ENCODE results near the gene BBX.

BBX gene

DNA sequence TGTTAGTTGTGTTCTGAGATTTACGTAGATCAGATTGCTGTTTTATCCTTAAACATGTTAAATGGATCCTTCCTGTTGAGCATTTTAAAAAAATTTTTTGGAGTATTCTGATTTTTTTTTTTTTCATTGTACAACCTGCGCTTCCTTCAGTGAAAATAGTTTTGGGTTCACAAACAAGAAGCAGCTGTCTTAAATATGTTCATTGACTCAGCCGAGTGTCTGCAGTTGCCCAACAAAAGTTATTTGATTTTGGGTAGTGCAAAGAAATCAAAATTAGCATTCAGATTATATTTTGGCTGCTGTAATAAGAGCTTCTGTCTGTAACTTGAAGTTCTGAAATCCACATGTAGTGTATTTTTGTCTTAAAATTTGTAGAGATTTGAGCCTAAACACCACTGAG lies 148.2 kb downstream of the BBX start:
- in situ Hi-C loops (cut with MboI; ENCODE audit: low pct_unique_long_range_greater_than_20kb, low sequenced_read_pairs, unreplicated experiment), result no loop called here
- DNase-seq (ENCODE audit: low spot score), result no peak
- TF ChIP-seq, protein P1, sequence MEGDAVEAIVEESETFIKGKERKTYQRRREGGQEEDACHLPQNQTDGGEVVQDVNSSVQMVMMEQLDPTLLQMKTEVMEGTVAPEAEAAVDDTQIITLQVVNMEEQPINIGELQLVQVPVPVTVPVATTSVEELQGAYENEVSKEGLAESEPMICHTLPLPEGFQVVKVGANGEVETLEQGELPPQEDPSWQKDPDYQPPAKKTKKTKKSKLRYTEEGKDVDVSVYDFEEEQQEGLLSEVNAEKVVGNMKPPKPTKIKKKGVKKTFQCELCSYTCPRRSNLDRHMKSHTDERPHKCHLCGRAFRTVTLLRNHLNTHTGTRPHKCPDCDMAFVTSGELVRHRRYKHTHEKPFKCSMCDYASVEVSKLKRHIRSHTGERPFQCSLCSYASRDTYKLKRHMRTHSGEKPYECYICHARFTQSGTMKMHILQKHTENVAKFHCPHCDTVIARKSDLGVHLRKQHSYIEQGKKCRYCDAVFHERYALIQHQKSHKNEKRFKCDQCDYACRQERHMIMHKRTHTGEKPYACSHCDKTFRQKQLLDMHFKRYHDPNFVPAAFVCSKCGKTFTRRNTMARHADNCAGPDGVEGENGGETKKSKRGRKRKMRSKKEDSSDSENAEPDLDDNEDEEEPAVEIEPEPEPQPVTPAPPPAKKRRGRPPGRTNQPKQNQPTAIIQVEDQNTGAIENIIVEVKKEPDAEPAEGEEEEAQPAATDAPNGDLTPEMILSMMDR (IDR thresholded peaks at IDR 0.05; ENCODE audit: extremely low read depth, insufficient read depth, missing control alignments), result no peak

DNA sequence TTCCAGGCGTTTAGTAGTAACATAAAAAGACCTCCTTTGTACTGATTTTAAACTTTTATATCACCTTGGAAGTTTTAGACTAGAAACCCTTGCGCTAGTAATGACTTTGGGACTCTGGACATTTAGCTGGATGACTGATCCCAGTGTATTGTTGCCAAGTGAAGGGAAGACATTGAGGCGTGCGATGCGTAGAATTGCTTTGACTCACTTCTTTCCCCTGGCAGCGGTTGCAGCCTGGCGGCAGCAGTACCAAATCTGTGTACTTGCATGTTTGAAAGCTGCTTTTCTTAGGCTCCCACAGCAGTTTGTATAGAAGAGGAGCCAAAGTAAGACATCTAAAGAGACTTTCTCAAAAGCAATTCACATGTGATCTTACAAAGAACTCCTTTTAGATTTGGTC lies 151.6 kb downstream of the BBX start:
- DNase-seq (ENCODE audit: low spot score), result no peak
- in situ Hi-C loops (cut with MboI; ENCODE audit: low pct_unique_long_range_greater_than_20kb, low sequenced_read_pairs, unreplicated experiment), result no loop called here
- TF ChIP-seq, protein P1 (IDR thresholded peaks at IDR 0.05; ENCODE audit: extremely low read depth, insufficient read depth, missing control alignments), result no peak

DNA sequence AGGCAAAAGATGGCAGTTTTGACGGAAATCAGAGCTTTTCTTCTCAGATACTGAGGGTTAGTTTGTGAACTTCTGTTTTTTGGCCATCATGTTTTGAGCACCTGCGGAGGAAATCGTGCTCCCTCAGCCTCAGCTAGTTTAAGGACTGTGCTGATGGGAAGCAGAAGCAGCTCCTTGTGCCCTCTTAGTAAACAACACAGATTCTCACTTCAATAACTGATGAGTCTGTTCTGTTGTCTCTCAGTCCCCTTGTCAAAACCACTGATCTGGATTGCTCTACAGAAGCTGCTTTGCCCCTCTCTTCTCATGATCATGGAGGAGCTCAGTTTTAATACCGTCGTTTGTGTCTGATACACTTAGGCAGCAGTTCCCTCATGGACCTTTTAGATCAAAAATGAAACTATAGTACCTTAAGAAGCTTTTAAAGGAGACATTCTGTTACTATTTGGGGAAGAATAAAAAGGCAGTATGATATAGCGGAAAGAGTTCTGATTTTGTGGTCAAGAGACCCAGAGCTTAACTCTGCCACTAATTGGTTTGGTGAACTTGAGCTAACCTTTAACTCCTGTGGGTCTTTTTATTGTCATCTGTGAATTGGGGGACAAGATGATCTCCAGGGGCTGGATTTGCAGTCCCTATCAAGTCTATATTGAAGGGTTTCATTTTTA lies 152.6 kb downstream of the BBX start:
- in situ Hi-C loops (cut with MboI; ENCODE audit: low pct_unique_long_range_greater_than_20kb, low sequenced_read_pairs, unreplicated experiment), result no loop called here
- TF ChIP-seq, protein P1 (IDR thresholded peaks at IDR 0.05; ENCODE audit: extremely low read depth, insufficient read depth, missing control alignments), result no peak
- no peak for DNase-seq (ENCODE audit: low spot score)

DNA sequence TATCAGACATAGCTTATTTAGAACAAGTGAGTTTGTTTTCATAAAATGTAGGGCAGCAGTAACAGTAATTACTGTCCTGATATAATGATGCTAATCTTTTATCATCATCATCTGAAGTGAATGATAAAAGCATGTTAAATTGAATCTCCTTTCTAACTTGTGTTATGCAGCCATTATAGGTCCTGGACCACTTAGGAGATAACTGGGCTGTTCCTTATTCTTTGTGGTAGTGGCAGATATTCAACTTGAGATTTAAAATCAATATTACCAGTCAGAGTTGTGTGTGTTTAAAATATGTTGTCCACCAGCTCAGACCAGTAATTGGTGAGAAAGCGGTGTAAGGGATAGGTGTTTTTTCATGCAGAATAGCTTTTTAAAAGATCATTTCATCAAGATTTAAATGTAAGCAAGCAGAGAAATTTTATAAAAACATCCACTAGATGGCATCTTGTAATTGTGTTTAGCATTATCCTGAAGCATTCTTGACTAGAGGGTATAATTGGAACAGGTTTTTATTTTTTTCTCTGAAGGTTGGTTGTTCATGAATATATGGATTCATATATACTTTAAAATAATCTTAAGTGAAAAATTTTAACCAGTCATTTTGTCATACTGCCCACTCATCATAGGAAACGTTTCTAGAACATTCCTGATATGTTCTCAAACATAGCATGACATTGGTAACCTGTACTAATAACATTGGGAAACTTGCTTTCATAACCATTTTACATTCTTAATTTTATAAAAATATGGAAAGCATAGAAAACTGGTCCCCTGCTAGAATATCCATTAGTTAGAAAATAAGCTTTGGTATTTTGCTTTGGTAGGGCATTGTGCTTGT lies 153.9 kb downstream of the BBX start:
- in situ Hi-C loops (cut with MboI; ENCODE audit: low pct_unique_long_range_greater_than_20kb, low sequenced_read_pairs, unreplicated experiment), result no loop called here
- TF ChIP-seq, protein P1 (IDR thresholded peaks at IDR 0.05; ENCODE audit: extremely low read depth, insufficient read depth, missing control alignments), result peak; percentile 46
- DNase-seq (ENCODE audit: low spot score), result no peak

DNA sequence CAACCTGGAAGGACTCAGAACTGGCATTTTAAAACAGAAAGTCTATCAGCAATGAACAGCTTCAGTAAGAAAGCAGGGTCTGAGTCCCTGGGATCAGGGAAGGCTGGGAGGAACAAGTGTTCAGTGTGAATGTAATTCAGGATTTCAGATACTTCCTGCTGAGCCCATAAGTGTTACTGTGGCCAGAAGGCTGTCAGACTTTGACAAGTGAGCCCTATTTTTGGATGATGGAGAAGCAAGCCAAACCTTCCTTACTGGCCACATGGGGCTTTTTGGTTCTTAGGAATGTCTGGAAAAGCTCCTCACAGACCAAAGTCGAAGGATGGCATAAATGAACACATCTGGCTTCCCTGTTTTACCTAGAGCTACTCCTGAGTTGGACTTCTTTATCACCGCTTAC lies 157.2 kb downstream of the BBX start:
- TF ChIP-seq, protein P1 (IDR thresholded peaks at IDR 0.05; ENCODE audit: extremely low read depth, insufficient read depth, missing control alignments), result no peak
- in situ Hi-C loops (cut with MboI; ENCODE audit: low pct_unique_long_range_greater_than_20kb, low sequenced_read_pairs, unreplicated experiment), result no loop called here
- no peak for DNase-seq (ENCODE audit: low spot score)

DNA sequence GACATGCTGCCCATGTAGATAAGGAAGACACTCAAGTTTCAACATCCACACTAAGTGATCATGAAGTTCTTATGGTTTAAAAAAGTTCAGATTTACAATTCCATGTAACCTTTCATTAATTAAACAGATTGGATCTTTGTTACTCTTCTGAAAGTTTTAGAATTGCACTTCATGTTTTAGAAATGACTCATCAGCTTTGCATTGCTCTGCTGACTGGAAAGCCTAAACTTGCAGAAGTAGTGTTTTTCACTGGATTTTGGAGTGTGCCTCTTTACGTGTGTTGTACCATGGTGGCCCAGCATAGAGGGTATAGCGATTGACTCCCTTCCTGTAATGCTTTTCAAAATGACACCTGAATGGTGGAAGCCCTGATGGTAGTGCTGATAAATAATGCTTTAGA lies 157.9 kb downstream of the BBX start:
- TF ChIP-seq, protein P1 (IDR thresholded peaks at IDR 0.05; ENCODE audit: extremely low read depth, insufficient read depth, missing control alignments), result no peak
- DNase-seq (ENCODE audit: low spot score), result no peak
- in situ Hi-C loops (cut with MboI; ENCODE audit: low pct_unique_long_range_greater_than_20kb, low sequenced_read_pairs, unreplicated experiment), result no loop called here
